Measurements from ENCODE around the gene MRC1.

Gene MRC1

DNA sequence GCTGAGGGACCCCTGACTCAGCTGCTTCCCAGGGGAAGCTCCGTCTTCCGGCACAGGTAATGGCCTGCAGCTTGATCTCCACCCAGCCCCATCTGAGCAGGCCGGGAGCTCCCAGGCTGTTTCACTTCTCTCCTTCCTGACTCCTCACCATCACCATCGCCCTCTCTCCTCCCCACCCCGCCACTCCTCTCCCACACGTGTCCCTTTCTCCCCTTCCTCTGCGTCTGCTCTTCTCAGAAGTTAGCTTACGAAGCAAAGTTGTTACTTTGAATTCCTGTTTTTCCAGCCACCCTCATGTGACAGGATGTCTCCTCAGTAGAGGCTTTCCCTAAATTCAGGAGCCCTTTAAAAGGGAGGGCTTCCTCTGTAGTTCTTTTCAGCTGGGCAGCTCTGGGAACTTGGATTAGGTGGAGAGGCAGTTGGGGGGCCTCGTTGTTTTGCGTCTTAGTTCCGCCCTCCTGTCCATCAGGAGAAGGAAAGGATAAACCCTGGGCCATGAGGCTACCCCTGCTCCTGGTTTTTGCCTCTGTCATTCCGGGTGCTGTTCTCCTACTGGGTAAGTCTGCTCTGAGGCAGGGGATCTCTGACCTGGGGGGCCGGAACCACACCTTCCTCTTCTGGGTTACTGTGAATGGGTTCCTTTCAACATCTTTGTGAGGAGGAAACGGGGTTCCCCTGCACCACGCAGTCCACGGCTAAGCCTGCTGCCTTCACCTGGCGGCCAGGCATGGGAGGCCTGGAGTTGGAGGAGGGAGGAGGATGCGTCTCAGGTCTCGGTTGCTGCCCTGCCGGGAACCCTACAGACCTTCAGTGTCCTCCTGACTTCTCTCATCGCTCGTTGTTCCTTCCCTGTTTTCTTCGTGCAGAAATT is at the start of gene MRC1:
Gene MRC1, plus strand, starts transcription at position 378 of the 871 bp plus-strand sequence. Its CDS starts 118 bp downstream, at position 496.
- TF ChIP-seq, protein P1, sequence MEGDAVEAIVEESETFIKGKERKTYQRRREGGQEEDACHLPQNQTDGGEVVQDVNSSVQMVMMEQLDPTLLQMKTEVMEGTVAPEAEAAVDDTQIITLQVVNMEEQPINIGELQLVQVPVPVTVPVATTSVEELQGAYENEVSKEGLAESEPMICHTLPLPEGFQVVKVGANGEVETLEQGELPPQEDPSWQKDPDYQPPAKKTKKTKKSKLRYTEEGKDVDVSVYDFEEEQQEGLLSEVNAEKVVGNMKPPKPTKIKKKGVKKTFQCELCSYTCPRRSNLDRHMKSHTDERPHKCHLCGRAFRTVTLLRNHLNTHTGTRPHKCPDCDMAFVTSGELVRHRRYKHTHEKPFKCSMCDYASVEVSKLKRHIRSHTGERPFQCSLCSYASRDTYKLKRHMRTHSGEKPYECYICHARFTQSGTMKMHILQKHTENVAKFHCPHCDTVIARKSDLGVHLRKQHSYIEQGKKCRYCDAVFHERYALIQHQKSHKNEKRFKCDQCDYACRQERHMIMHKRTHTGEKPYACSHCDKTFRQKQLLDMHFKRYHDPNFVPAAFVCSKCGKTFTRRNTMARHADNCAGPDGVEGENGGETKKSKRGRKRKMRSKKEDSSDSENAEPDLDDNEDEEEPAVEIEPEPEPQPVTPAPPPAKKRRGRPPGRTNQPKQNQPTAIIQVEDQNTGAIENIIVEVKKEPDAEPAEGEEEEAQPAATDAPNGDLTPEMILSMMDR (IDR thresholded peaks at IDR 0.05; ENCODE audit: poor library complexity, severe bottlenecking) = no peak
- no peak for ATAC-seq (ENCODE audit: low read depth)
- no peaks in the 10 kb centered on the region for H3K4me1 ChIP-seq (ENCODE audit: insufficient read depth, poor library complexity, severe bottlenecking)

GRCh38 chr10:17764142-17764541 is 45.0 kb upstream of the MRC1 start:
- no peak overlapping the region for H3K27ac ChIP-seq (ENCODE audit: poor library complexity, severe bottlenecking)
- ATAC-seq (ENCODE audit: low read depth) (no peak), DNase-seq (ENCODE audit: low spot score) (no peak)
- TF ChIP-seq, protein P1 (IDR thresholded peaks at IDR 0.05; ENCODE audit: poor library complexity, severe bottlenecking) = no peak
- H3K4me1 ChIP-seq (ENCODE audit: insufficient read depth, poor library complexity, severe bottlenecking) = peaks cover 8% of the 10 kb centered on the region
- no peaks in the 10 kb centered on the region for H3K36me3 ChIP-seq (ENCODE audit: low read depth)
- no peaks in the 10 kb centered on the region for H3K9me3 ChIP-seq (ENCODE audit: severe bottlenecking)
- H3K27me3 ChIP-seq (ENCODE audit: insufficient read depth, poor library complexity, severe bottlenecking) = no peaks in the 10 kb centered on the region
- H3K4me3 ChIP-seq (ENCODE audit: severe bottlenecking) = no peak overlapping the region

More for the DNA sequence above, at the start of gene MRC1:
- no peaks in the 10 kb centered on the region for H3K9me3 ChIP-seq (ENCODE audit: severe bottlenecking)
- H3K27me3 ChIP-seq (ENCODE audit: insufficient read depth, poor library complexity, severe bottlenecking) = no peaks in the 10 kb centered on the region
- DNase-seq (ENCODE audit: low spot score) = no peak
- no peak within 1 kb of the TSS for H3K27ac ChIP-seq (ENCODE audit: poor library complexity, severe bottlenecking)
- no peaks in the 10 kb centered on the region for H3K36me3 ChIP-seq (ENCODE audit: low read depth)
- H3K4me3 ChIP-seq (ENCODE audit: severe bottlenecking) = no peak within 1 kb of the TSS

DNA sequence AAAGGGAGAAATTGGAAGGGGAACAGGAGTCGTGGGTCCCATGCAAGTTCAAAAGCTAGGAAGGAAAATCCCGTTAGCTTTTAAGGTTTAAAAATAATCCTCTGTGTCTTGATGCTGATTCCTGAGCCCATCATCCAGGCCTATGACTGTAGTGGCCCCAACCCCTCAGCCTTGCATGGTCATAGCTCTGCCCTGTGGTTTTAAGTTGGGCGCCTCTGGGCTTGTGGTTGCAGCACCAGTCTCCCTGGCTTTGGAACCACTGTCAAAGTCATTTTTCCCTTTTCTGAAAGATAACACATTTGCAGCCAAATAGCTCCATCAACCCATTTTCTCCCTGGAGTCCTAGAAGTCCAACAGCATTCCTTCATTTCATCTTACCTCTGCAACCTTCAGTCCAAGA is 43.5 kb upstream of the MRC1 start:
- Histone ChIP-seq H3K4me1 (ENCODE audit: insufficient read depth, poor library complexity, severe bottlenecking) (peaks cover 8% of the 10 kb centered on the region), H3K4me3 (ENCODE audit: severe bottlenecking) (no peak overlapping the region), H3K9me3 (ENCODE audit: severe bottlenecking) (no peaks in the 10 kb centered on the region), H3K36me3 (ENCODE audit: low read depth) (no peaks in the 10 kb centered on the region), H3K27me3 (ENCODE audit: insufficient read depth, poor library complexity, severe bottlenecking) (no peaks in the 10 kb centered on the region), H3K27ac (ENCODE audit: poor library complexity, severe bottlenecking) (no peak overlapping the region)
- no peak for ATAC-seq (ENCODE audit: low read depth)
- DNase-seq (ENCODE audit: low spot score) = no peak
- TF ChIP-seq, protein P1 (IDR thresholded peaks at IDR 0.05; ENCODE audit: poor library complexity, severe bottlenecking) = no peak

GRCh38 chr10:17766731-17767130 is 42.4 kb upstream of the MRC1 start:
- no peak overlapping the region for H3K4me3 ChIP-seq (ENCODE audit: severe bottlenecking)
- H3K36me3 ChIP-seq (ENCODE audit: low read depth) = no peaks in the 10 kb centered on the region
- H3K4me1 ChIP-seq (ENCODE audit: insufficient read depth, poor library complexity, severe bottlenecking) = peaks cover 8% of the 10 kb centered on the region
- H3K9me3 ChIP-seq (ENCODE audit: severe bottlenecking) = no peaks in the 10 kb centered on the region
- ATAC-seq (ENCODE audit: low read depth) (no peak), DNase-seq (ENCODE audit: low spot score) (no peak)
- no peaks in the 10 kb centered on the region for H3K27me3 ChIP-seq (ENCODE audit: insufficient read depth, poor library complexity, severe bottlenecking)
- TF ChIP-seq, protein P1 (IDR thresholded peaks at IDR 0.05; ENCODE audit: poor library complexity, severe bottlenecking) = no peak
- no peak overlapping the region for H3K27ac ChIP-seq (ENCODE audit: poor library complexity, severe bottlenecking)

GRCh38 chr10:17768496-17768895 is 40.7 kb upstream of the MRC1 start:
- Histone ChIP-seq H3K36me3 (ENCODE audit: low read depth) (no peaks in the 10 kb centered on the region), H3K27ac (ENCODE audit: poor library complexity, severe bottlenecking) (no peak overlapping the region), H3K27me3 (ENCODE audit: insufficient read depth, poor library complexity, severe bottlenecking) (no peaks in the 10 kb centered on the region), H3K4me1 (ENCODE audit: insufficient read depth, poor library complexity, severe bottlenecking) (peaks cover 8% of the 10 kb centered on the region), H3K9me3 (ENCODE audit: severe bottlenecking) (no peaks in the 10 kb centered on the region), H3K4me3 (ENCODE audit: severe bottlenecking) (no peak overlapping the region)
- TF ChIP-seq, protein P1 (IDR thresholded peaks at IDR 0.05; ENCODE audit: poor library complexity, severe bottlenecking) = no peak
- DNase-seq (ENCODE audit: low spot score) = no peak
- ATAC-seq (ENCODE audit: low read depth) = no peak
